Pancreas (tissue), 10 donors: ENCODE results near the gene ZNF205. TPM values are rescaled to one million over a fixed set of nuclear protein-coding genes. Genes with fewer than 3 reads are reported as not detected.

ENCODE experiments used
- ATAC-seq, 4 donors: fragments of 200-7000 bp; cut with Tn5 transposase; one replicate each; pipeline versions ENCODE4 v1.8.0 to v1.9.1; 2020; ENCODE audit warnings: mild to moderate bottlenecking in 4 of 4, moderate library complexity in 4 of 4
- DNase-seq, 6 donors: peaks; one replicate each; pipeline ENCODE4 v3.0.0-alpha.2; 2020
- FAIRE-seq: peaks from 2 replicates; lab custom pipeline; 2012; peaks lifted over from hg19 to GRCh38; lab: Jason Lieb, UNC
- H3K27ac ChIP-seq, 4 donors: fragments of 200-600 bp; sonication (generic); 1 replicate in 3 of 4; 2 replicates in 1 of 4; pipeline versions ENCODE4 v1.5.0 to v1.8.0; 2020
- H3K27me3 ChIP-seq, 4 donors: fragments of 200-600 bp; one replicate each; pipeline ENCODE4 v1.8.0; 2021
- H3K36me3 ChIP-seq, 3 donors: fragments of 200-600 bp; sonication (generic) in 1 of 3; one replicate each; pipeline versions ENCODE4 v1.5.0 to v1.8.0; 2020 to 2021
- H3K4me1 ChIP-seq, 3 donors: fragments of 200-600 bp; one replicate each; pipeline ENCODE4 v1.8.0; 2021
- H3K4me3 ChIP-seq, 4 donors: fragments of 200-600 bp; sonication (generic) in 2 of 4; one replicate each; pipeline versions ENCODE4 v1.5.0 to v1.8.0; 2020 to 2021
- H3K9me3 ChIP-seq, 4 donors: fragments of 200-600 bp; one replicate each; pipeline ENCODE4 v1.8.0; 2021
- CTCF ChIP-seq, 4 donors: fragments of 200-600 bp; sonication (generic) in 3 of 4; IDR thresholded peaks; one replicate each; pipeline versions ENCODE4 v1.5.0 to v1.8.0; 2021; ENCODE audit warnings: antibody characterized with exemption in 4 of 4
- WGBS, 2 donors: extraction: QIAGEN DNeasy Blood & Tissue Kit; methylation state at CpG; one replicate each; pipeline ENCODE4 v1.1.7; 2013; 5-methylcytosine and 5-hydroxymethylcytosine counted together
- intact Hi-C, 3 donors: fragments of 100-400 bp; cut with DNase I; formaldehyde crosslinking; loops; one replicate each; pipeline versions ENCODE4 v1.11.1 to v1.14.2; 2022
- polyA plus RNA-seq, 2 donors: library from polyadenylated mRNA; stranded (reverse); fragments of 200-250 nt; gene quantifications; one replicate each; pipeline ENCODE4 v1.2.3, GENCODE V29; 2013
- total RNA-seq, 6 donors: library from RNA; stranded (reverse); fragmentation: NEBNext Ultra II Directional in 4 of 6; extraction: Animal tissue kit (Norgen Biotek cat#: 25700) in 4 of 6; gene quantifications; one replicate each; pipeline versions ENCODE4 v1.2.1 to v1.2.4, GENCODE V29; 2021 to 2023
- donor health status: healthy with polysubstance abuse.
- donor health status: DM: no; HTN: no; CAD: no; lungs with moderate emphysema.
- donor health status: DM: no; HTN: no; CAD: no.
- donor health status: control.
- donor health status: control.
- donor health status: Bipolar disorder and iron deficiency.
- donor health status: DM: yes; HTN: yes; CAD: no.
- donor health status: DM: no; HTN: no; CAD: no.
- donor health status: DM: no; HTN: no; CAD: no.
- donor health status: DM: yes; HTN: yes; CAD: no.

The ZNF205 gene
- total and polyA plus RNA-seq, 8 donors, result 6.5 to 43.3 (median 8.5) TPM

DNA sequence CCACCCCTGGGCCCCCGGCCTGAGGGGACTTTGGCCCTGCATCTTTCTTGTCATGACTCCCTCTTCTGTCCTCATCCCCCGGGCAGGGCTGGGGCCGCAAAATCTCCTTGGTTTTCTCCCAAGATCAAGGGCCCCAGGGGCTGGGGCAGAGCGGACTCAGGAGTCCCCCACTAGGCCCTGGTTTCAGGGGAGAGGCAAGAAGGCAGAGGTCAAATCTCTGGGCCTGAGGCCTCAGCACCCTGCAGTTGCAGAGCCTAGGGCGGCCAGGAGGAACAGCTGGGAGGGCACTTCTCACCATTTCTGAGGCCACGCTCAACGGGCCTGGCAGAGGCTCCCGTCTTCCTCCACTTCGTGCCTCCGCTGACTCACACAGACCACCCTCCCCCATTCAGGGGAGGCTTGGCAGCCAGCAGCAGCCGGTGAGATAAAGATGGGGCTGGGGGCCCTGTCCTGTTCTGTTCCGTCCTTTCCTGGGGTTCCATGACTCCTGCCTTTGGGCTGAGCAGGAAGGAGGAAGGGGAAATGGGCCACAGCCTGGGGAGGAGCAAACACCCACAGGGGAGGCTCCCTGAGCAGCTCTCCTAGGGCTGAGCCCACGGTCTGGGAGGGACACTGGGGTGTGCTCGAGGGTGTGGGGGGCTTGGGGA lies 25.7 kb upstream of the ZNF205 start:
- no peaks in the 10 kb centered on the region for H3K9me3 ChIP-seq
- no peaks in the 10 kb centered on the region for H3K4me1 ChIP-seq
- no peak overlapping the region for H3K27ac ChIP-seq
- H3K4me3 ChIP-seq, result peak overlapping the region in 1 of 4 donors; percentile 18
- ATAC-seq (peak in 3 of 4 donors; percentile 9 to 57 (median 39)), DNase-seq (peak in 1 of 6 donors; percentile 36), FAIRE-seq (no peak)
- intact Hi-C loops, result no loop called here
- 71 to 83% methylated on average over 14 of the region's 14 CpGs for WGBS, 2 donors
- TF ChIP-seq CTCF (IDR thresholded peaks at IDR 0.05), result no peak
- no peaks in the 10 kb centered on the region for H3K36me3 ChIP-seq
- H3K27me3 ChIP-seq, result no peaks in the 10 kb centered on the region

DNA sequence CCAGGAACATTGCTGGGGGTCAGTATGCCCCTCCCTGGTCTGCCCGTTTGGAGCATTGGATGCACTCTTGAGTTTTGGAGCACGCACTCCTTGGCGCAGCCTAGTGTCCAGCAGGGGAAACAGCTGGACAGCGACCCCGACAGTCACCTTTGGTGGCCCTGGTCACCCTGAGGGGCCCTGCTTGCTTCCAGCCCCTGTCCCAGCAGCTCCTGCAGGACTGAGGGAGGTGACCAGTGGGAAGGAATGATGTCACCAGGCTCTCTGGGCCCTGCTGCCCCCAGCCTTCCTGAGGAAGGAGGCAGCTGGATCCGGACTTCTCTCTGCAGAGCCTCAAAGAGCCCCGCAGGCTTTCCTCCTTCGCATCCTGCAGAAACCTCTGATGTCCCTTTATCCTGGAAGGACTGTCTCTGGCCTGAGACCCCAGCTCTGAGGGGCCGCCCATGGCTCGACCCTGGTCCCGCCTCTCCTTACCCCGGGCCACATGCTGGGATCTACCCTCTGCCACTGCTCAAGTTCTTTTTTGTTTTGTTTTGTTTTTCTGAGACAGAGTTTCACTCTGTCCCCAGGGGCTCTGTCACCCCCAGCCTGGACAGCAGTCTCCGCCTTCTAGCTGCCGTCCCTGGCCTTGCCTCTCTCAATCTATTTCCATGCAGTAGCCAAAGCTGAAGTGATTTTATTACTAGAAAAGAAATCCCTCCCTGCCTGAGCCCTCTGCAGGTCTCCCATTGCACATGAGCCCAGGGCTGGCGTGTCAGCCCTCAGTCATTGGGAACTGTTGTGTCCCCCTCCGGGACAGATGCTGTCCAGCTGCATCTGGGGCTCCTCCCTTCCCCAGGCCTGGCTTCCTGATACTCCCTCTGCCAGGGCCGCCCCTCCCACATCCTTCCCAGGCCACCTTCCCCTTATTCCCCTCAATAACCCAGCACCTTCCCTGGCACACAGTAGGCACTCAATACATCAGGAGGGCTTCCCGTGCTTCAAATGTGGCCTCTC lies 24.8 kb upstream of the ZNF205 start:
- FAIRE-seq, result no peak

GRCh38 chr16:3088450-3088849 lies 23.9 kb upstream of the ZNF205 start:
- Histone ChIP-seq H3K27me3 (no peaks in the 10 kb centered on the region), H3K4me1 (no peaks in the 10 kb centered on the region), H3K36me3 (no peaks in the 10 kb centered on the region), H3K27ac (no peak overlapping the region), H3K9me3 (no peaks in the 10 kb centered on the region), H3K4me3 (no peak overlapping the region)
- no peak for TF ChIP-seq CTCF (IDR thresholded peaks at IDR 0.05)
- ATAC-seq, result no peak
- no peak for FAIRE-seq
- 76 to 77% methylated on average over 7 of the region's 7 CpGs for WGBS, 2 donors
- DNase-seq, result peak in 1 of 6 donors; percentile 18
- intact Hi-C loops, result no loop called here

More for the DNA sequence above, 24.8 kb upstream of the ZNF205 start:
- H3K4me3 ChIP-seq, result peak overlapping the region in 1 of 4 donors; percentile 18
- no peak for DNase-seq
- intact Hi-C loops, result no loop called here
- no peaks in the 10 kb centered on the region for H3K9me3 ChIP-seq
- 68 to 74% methylated on average over 18 of the region's 18 CpGs for WGBS, 2 donors
- no peak for TF ChIP-seq CTCF (IDR thresholded peaks at IDR 0.05)
- peak in 3 of 4 donors; percentile 47 to 85 (median 50) for ATAC-seq
- H3K36me3 ChIP-seq, result no peaks in the 10 kb centered on the region
- no peaks in the 10 kb centered on the region for H3K27me3 ChIP-seq
- H3K27ac ChIP-seq, result no peak overlapping the region
- no peaks in the 10 kb centered on the region for H3K4me1 ChIP-seq

DNA sequence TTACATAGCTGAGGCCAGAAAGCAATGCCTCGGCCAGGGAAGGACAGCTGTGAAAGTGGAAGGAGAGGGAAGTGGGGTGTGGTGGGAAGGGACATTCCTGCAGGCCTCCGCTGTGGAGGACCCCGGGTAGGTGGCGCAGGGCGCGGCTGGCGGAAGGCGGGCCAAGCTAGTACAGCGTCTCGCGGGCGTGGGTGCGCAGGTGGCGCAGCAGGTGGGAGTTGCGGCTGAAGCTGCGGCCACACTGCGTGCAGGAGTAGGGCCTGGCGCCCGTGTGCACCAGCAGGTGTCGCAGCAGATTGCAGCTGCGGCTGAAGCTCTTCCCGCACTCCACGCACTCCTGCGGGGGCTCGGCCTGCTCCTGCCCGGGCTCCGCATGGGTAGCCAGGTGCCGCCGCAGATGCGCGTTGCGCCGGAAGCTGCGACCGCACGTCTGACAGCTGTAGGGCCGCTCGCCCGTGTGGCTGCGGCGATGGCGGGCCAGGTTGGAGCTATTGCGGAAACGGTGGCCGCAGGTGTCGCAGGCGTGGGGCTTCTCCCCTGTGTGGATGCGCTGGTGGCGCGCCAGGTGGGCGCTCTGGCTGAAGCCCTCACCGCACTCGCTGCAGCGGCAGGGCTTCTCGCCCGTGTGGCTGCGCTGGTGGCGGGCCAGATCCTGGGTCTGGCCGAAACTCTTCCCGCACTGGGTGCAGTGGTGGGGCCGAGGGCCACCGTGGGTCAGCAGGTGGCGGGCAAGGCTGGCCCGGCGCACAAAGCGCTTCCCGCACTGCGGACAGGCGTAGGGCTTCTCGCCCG lies 23.3 kb upstream of the ZNF205 start:
- DNase-seq (peak in 1 of 6 donors; percentile 33), FAIRE-seq (no peak), ATAC-seq (no peak)
- TF ChIP-seq CTCF (IDR thresholded peaks at IDR 0.05), result no peak
- Histone ChIP-seq H3K9me3 (no peaks in the 10 kb centered on the region), H3K4me3 (no peak overlapping the region), H3K36me3 (no peaks in the 10 kb centered on the region), H3K27me3 (no peaks in the 10 kb centered on the region), H3K4me1 (no peaks in the 10 kb centered on the region), H3K27ac (no peak overlapping the region)
- intact Hi-C loops, result no loop called here
- 87 to 90% methylated on average over 66 to 71 of the region's 71 CpGs for WGBS, 2 donors
